ENCODE measurements around the gene NPAS2.

Gene NPAS2

GRCh38 chr2:100822587-100823248 is 2.8 kb downstream of the NPAS2 start:
- no peak for DNase-seq

DNA sequence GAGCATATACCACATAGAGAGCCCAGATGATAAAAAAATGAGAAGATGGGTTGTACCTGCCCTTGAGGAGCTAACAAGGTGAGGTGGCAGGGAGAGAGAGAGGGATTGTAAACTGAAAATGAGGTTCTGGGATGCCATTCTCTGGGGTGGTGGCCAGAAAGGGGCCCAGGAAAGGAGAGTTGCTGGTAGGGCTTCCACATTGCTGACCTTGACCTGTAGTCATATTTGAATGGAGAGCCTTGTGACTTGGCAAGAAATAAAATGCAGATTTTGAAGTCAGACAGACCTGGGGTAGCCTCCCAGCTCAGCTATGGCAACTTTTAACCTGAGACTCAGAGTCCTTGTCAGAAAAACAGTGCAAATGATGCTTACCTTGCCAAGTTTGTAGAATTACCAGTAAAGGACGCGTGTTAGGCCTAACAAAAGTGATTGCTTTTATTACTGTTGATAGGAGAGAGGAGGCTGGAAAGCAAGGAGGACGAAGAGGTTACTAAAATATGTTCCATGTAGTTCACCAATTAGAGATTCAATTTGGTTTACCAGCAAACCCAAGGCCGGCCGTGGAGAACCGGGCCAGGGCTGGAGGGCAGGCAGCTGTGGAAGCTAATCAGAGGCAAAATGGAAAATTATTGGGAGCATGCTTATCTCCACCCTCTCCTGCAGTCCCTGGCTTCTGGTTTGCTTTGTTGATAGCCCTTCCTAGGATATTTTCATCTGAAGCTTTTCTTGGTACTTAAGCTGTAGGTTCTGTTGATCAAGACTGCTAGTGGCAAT is 3.9 kb downstream of the NPAS2 start:
- peak; percentile 21 for DNase-seq

GRCh38 chr2:100824842-100825241 is 4.9 kb downstream of the NPAS2 start:
- DNase-seq = no peak

- DNase-seq = no peak
Measured at GRCh38 chr2:100826494-100826893, 6.6 kb downstream of the NPAS2 start.

DNA sequence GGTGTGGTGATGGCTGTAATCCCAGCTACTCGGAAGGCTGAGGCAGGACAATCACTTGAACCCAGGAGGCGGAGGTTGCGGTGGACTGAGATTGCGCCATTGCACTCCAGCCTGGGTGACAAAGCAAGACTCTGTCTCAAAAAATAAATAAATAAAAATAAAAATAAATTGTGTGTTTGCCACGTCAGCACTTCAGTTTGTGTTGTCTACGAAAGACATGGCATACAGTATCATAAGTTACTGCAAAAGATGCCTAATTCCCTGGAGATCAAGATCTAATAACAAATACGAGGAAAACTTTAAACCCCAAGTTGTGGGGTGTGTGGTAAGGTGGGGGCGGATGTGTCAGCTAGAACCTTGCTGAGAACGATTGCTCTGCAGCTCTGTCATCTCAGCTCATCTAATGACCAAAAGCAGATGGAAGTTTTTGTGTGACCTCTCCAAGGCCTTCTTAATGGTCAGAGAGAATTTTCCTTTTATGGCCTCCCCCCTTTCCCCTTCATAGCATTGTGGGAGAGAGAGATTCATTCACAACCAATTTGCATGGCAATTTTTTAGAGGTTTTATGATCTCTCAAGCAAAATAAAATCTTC is 11.3 kb downstream of the NPAS2 start:
- DNase-seq = no peak

GRCh38 chr2:100831831-100832230 is 11.9 kb downstream of the NPAS2 start:
- no peak for DNase-seq

- no peak for DNase-seq
Measured at GRCh38 chr2:100832885-100833284, 12.9 kb downstream of the NPAS2 start.

- no peak for DNase-seq
Measured at GRCh38 chr2:100833331-100833730, 13.4 kb downstream of the NPAS2 start.

- DNase-seq = no peak
Measured at GRCh38 chr2:100834221-100834620, 14.3 kb downstream of the NPAS2 start.

GRCh38 chr2:100835006-100835659 is 15.2 kb downstream of the NPAS2 start:
- no peak for DNase-seq

DNA sequence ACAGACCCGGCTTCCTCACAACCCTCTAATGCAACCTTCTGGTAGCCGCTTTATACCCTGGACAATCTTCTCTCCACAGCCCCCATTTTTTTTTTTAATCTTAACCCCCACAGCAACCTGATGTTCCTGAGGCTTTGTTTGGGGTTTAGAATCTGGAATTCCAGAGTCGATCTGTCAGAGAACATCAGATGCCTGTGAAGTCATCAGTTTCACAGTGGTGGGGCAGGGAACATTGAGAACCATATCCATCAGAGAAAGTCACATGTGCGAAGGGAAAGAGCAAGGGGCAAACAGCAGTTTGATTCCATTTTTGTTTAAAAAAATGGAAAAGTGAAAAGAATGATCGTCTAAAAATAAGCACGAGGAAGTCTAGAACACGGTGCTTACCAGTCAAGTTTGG is 20.6 kb downstream of the NPAS2 start:
- DNase-seq = no peak

DNA sequence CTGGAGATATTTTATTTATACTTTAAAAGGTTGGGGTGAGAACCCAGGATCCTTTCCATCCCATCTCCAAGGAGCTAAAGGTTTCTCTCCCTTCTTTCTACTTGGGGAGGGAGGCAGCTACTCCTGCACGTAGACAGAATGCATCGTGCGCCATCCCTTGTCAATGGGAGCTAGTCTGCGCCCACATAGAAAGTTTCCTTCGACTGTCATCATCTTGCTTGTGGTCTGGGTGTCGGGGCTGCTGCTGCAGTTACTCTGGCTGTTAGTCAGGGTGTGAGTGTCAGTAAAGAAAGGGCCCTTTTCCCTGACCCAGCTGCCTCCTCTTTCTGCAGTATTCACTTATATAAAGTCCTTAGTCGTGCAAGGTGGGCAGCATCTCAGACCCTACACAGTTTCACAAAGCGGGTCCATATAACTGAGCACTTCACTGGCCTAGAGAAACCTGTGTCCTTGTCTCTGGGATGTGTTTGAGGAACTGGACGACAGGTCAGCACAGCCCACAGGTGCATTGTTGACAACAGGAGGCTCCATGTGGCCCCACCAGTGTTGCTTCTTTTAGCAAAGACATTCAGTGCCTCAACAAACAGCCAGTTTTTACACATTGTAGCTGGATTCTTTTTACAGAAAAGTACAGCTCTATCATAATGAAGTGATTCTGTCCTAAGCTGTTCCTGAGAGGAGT is 22.4 kb downstream of the NPAS2 start:
- no peak for DNase-seq

DNA sequence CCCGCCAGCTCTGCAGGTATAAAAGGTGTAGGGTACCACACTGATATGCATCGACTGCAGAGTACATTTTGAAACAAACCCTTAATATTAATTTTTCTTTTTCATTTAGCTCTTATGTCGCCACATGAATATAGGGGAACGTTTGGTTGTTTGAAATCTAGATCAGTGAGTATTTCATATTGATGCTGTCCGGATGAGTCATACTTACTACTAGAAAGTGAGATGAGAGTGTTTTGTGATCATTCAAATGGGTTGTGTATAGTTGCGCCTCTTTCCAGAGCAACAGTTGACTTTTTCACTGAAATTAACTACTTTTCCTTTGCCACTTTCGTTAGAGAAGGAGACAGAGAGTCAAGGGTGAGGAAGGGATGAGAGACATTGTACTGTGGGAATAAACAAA is 24.6 kb downstream of the NPAS2 start:
- DNase-seq = no peak

DNA sequence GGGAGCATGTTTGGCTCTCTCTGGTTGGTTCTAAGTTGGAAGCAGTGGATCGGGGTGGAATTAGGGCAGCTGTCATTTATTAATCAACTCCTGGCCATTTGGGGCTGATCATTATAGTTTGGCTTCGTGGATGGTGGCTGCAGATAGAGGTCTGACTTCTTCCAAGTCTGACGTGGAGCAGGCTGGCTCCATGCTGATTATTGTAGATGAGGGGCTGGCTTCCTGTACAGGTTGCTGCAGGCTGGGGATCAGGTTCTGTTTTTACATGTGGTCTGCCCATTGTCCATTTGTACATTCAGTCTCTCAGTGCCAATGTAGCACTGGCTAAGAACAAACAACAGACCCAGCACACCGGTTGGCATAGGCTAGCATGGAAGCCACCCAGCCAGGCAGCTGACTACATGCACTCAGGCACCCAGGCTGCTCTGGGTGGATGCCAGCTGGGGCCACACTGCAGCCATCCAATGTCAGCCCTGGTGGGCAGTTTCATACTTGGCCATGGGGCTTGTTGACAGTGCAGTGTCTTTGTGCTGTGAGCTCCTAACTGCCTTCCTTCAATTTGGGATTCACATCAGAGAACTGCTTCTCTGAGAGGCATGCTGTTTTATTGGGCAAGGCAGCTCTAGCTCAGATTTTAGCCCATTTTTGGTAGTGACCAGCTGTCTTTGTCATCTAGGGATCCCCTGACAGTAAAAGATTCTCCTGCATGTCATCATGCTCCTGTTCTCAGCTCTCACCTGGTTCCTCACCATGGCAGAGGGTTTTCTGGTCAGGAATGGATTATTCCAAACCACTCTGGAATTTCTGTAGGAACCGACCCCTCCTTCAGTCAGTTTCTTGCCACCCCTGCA is 25.4 kb downstream of the NPAS2 start:
- DNase-seq = no peak

- no peak for DNase-seq
Measured at GRCh38 chr2:100846716-100847115, 26.8 kb downstream of the NPAS2 start.

DNA sequence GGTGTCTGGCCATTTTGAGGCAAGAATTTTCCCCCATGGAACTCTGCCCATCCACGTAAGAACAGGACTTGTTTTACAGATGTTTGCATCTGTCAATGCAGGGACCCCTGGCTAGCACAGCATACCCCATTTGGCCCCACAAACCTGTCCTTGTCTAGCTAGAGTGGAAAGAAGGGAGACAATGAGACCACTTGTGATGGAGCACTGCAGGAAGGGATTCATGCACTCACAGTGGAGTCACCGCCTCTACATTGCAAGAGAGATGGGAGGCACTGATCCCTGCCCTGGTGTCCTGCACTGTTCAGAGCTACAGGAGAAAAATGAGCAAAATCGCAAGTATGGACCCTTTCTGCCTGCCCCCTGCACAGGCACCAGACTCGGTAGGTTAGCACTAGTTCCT is 32.5 kb downstream of the NPAS2 start:
- DNase-seq = no peak

DNA sequence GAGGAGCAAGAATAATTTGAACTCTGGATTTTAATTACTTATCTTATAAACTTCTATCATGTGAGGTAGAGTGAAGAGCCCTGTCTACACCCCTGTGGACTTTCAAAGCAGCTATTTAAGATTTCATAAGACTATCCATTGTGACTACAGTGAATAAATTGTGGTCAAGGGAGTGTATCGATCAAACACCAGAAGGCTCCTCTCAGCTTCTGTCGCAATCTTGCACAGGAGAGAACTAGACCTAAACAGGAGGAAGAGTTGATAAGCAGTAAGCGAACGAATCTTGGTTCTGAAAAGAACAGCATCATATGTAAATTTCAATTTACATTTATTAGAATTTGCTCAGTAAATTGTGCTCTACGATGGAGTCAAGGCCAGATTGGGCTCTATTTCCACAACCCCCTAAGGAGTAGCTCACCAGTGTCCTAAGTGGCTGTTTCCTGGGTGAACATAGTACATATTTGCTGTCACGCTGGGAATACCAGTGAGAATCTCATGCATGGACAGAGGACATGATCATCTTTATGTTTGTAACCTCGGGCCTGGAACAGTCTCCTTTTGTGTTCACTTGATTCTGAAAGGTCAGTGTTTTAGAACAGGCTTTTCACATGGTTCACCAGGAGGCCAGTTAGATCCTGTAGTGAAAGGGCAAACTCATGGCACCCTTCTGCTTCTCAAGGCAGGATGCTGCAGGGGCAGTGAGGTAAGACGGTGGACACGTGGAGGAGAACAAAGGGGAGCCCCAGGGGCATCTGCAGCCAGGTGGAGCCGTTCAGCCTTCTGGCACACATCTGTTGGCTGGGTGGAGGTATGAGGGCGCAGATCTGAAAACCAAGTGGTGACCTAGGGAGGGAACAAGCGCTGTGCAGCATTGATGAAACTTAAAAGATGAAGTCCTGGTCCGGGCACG is 33.3 kb downstream of the NPAS2 start:
- DNase-seq = peak; percentile 13

DNA sequence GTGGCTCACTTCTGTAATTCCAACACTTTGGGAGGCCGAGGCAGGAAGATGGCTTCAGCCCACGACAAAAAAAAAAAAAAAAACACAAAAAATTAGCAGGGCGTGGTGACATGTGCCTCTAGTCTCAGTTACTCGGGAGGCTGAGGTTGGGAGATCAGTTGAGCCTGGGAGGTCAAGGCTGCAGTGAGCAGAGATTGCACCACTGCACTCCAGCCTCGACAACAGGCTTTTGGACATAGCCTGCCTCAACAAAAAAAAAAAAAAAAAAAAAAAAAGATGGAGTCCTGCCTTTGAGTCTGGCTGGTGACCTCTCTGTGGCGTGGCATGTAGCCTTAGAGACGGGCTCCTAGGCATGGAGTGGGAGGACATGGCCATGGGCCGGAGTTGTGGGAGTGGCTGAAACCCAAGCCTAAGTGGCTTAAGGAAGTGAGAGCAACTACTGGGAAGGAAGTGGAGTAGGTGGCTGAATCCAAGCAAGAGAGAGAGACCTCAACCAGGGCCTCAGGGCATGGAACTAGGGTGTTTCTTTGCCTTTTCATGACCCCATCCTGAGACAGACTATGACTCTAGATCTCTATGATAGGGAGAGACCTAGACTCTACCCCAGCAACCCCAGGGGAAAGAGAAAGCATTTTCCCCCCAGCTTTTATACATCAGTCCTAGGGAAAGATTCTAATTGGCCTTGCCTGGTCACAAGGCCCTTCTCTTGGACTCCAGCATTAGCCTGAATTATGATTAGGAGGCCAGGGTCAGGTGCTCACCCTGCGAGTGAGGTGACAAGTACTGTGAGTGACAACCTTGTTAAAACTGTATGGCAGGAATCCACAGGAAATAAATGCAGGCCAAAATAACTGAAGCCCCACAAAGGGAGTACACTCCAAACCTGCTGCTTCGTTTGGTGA is 34.2 kb downstream of the NPAS2 start:
- no peak for DNase-seq

DNA sequence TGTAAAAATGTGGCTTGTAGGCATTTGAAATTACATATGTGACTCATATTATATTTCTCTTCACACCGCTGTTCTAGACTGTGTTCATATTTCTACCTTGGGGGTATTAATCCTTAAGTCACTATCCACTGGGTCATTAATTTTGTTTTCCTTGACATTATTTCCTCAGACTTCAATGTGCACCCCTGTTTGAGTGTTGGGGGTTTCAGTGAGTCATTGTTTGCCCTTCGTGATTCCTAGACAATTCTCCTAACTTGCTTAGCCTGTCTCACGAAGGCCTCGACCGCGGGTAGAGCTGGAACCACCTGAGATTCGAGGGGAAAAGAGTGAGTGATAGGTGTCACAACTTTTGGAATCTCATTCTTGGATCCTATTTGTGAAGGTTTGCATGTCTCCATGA is 35.1 kb downstream of the NPAS2 start:
- no peak for DNase-seq

- DNase-seq = no peak
Measured at GRCh38 chr2:100855606-100856005, 35.7 kb downstream of the NPAS2 start.
